Brain microvascular endothelial cell (primary cell): ENCODE measurements around the gene HOXA5.
A peak's percentile ranks its signal among the peaks of the same experiment; 100 is the strongest.

Experiments used
- DNase-seq: peaks from one replicate; pipeline ENCODE4 v3.0.0-alpha.2; 2020
- H3K27ac ChIP-seq: fragments of 250-450 bp; sonication (Bioruptor Pico); 2 replicates; pipeline ENCODE4 v1.5.1; 2020; ENCODE audit warnings: mild to moderate bottlenecking, moderate library complexity
- H3K27me3 ChIP-seq: fragments of 250-450 bp; sonication (Bioruptor Pico); replicated peaks from 2 replicates; pipeline ENCODE4 v1.5.1; 2020; ENCODE audit warnings: mild to moderate bottlenecking
- H3K36me3 ChIP-seq: fragments of 250-450 bp; sonication (Bioruptor Pico); replicated peaks from 2 replicates; pipeline ENCODE4 v1.5.1; 2020; ENCODE audit warnings: mild to moderate bottlenecking
- H3K4me3 ChIP-seq: 2 replicates; pipeline ENCODE4 v1.5.1; 2011; ENCODE audit warnings: low read depth, mild to moderate bottlenecking, control low read depth, low read length, moderate library complexity
- in situ Hi-C: cut with HindIII; loops from 2 replicates; pipeline ENCODE4 v1.10.0; 2017; ENCODE audit warnings: low sequenced_read_pairs, low pct_ligation_motif_present
- TF ChIP-seq, protein P1 (sequence below): IDR thresholded peaks from 2 replicates; pipeline ENCODE4 v1.5.1; 2011; ENCODE audit warnings: low read depth, mild to moderate bottlenecking, moderate library complexity, low read length, control low read depth, inconsistent platforms; ENCODE audit errors: missing control alignments

HOXA5 gene

DNA sequence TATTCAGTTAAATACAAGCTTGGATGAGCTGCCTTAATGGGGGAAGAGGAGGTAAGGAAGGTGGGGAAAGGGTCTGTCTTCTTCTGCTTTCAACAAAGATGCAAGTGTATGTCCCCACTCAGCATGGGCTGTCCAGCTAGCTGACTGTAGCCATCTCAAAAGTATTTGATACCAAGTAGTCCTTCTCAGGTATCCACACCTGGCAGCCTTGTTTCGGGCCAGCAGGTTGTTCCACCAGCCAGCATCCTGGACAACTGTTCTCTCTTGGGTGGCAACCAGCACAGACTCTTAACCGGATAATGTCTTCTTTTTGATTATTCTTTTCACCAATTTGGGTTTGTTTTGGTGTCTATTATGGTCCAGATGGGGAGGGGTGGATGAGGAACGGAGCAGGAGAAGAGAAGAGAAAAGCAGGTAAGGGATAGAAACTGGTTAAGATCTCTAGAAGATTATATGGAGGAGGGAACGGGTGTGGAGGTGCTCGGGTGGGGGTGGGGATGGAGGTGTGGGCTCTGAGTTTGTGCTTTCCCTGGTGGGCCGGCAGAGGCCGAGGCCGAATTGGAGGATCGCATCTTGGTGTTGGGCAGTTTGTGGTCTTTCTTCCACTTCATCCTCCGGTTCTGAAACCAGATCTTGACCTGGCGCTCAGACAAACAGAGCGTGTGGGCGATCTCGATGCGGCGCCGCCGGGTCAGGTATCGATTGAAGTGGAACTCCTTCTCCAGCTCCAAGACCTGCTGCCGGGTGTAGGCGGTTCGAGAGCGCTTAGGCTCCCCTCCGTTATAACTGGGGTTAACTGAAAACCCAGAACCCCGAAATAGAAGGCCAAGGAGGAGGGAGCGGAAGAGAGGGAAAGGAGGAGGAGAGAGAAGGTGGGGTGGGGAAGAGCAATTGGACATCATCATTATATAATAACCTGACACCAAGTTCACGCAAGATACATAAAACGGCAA is 14.4 kb downstream of the HOXA5 start:
- TF ChIP-seq, protein P1, sequence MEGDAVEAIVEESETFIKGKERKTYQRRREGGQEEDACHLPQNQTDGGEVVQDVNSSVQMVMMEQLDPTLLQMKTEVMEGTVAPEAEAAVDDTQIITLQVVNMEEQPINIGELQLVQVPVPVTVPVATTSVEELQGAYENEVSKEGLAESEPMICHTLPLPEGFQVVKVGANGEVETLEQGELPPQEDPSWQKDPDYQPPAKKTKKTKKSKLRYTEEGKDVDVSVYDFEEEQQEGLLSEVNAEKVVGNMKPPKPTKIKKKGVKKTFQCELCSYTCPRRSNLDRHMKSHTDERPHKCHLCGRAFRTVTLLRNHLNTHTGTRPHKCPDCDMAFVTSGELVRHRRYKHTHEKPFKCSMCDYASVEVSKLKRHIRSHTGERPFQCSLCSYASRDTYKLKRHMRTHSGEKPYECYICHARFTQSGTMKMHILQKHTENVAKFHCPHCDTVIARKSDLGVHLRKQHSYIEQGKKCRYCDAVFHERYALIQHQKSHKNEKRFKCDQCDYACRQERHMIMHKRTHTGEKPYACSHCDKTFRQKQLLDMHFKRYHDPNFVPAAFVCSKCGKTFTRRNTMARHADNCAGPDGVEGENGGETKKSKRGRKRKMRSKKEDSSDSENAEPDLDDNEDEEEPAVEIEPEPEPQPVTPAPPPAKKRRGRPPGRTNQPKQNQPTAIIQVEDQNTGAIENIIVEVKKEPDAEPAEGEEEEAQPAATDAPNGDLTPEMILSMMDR: no peak
- in situ Hi-C loops: loop anchor here (10.0 kb wide), 1 partner anchor 274 kb away; no protein-coding TSS in a partner anchor
- DNase-seq: no peak
- no peaks in the 10 kb centered on the region for H3K36me3 ChIP-seq
- H3K4me3 ChIP-seq: peak overlapping the region; percentile 15
- H3K27ac ChIP-seq: no peak overlapping the region
- peaks cover 92% of the 10 kb centered on the region for H3K27me3 ChIP-seq

- in situ Hi-C loops: loop anchor here (10.0 kb wide), 1 partner anchor 273 kb away; no protein-coding TSS in a partner anchor
Measured at GRCh38 chr7:27128034-27128433, 15.4 kb downstream of the HOXA5 start.

GRCh38 chr7:27126596-27127327 is 16.7 kb downstream of the HOXA5 start:
- in situ Hi-C loops: loop anchor here (10.0 kb wide), 1 partner anchor 272 kb away; no protein-coding TSS in a partner anchor
- TF ChIP-seq, protein P1: no peak

More at GRCh38 chr7:27128034-27128433, 15.4 kb downstream of the HOXA5 start:
- Histone ChIP-seq H3K36me3 (no peaks in the 10 kb centered on the region), H3K27ac (no peak overlapping the region), H3K4me3 (no peak overlapping the region), H3K27me3 (peaks cover 92% of the 10 kb centered on the region)
- TF ChIP-seq, protein P1: no peak
- DNase-seq: no peak

DNA sequence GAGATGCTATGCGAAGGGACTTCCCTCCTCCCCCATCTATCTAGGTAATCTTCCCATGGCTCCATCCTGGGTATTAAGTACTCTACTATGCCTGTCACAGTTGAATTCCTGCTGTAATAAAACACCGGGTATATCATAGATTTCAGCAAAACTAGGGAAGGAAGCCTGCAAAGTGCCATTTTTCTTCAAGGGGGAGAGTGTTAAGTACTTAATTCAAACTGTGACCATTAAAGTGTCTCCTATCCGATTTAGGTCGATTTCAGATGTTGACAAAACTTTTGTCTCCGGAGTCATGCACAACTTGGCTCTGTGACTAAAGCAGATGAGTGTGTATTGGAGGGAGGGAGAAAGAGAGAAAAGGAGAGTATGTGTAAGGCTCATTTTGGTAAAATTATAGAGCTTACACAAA is 17.5 kb downstream of the HOXA5 start:
- TF ChIP-seq, protein P1: no peak
- no peak for DNase-seq

More at GRCh38 chr7:27126596-27127327, 16.7 kb downstream of the HOXA5 start:
- DNase-seq: no peak
- Histone ChIP-seq H3K27me3 (peaks cover 92% of the 10 kb centered on the region), H3K4me3 (no peak overlapping the region), H3K36me3 (no peaks in the 10 kb centered on the region), H3K27ac (no peak overlapping the region)

DNA sequence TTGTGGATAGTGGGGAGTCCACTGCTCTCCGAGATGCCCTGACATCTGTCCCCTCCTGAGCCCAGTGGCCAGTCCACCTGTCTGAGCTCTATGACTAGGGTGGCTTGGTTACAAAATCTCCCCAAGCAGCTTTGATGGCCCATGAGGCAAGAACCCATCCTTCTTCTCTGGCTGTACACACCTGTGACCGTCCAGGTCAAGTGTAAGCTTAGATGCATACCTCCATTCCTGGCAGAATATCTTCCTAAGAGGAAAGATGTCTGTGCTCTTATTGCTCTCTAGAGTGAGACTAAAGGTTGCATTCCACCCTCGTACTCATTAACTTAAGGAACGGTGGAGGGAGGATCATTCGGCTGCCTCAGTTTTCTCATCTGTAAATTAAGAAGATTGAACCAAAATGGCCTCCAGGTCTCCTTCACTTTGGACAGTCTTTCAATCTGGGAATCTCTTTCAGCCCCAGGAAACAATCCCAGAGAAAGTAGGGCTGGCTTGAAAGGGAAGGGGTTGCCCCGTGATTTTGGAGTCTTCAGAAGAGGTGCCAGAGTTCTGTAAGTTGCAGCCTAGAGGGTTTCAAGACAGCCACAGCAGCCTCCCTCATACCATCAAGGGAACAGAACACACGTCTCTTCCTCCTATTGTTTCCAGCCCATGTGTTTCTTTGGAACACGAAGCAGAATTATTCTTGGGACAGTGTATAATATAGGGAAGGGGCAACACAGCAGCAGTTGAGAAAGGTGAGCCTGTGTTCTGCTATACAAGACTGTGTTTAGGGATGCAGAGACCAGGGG is 18.4 kb downstream of the HOXA5 start:
- Histone ChIP-seq H3K27me3 (peaks cover 92% of the 10 kb centered on the region), H3K36me3 (no peaks in the 10 kb centered on the region), H3K27ac (no peak overlapping the region), H3K4me3 (no peak overlapping the region)
- in situ Hi-C loops: loop anchor here (10.0 kb wide), 1 partner anchor 270 kb away; no protein-coding TSS in a partner anchor
- DNase-seq: no peak
- TF ChIP-seq, protein P1: no peak

More for the DNA sequence above, 17.5 kb downstream of the HOXA5 start:
- Histone ChIP-seq H3K36me3 (no peaks in the 10 kb centered on the region), H3K27ac (no peak overlapping the region), H3K4me3 (no peak overlapping the region), H3K27me3 (peaks cover 92% of the 10 kb centered on the region)
- in situ Hi-C loops: loop anchor here (10.0 kb wide), 1 partner anchor 271 kb away; no protein-coding TSS in a partner anchor
